ENCODE results near the gene ECPAS. TPM values are rescaled to one million over a fixed set of nuclear protein-coding genes. Genes with fewer than 3 reads are reported as not detected.

The ECPAS gene
- polyA plus RNA-seq, 1 donor from 2014 or later = 42.6 TPM

DNA sequence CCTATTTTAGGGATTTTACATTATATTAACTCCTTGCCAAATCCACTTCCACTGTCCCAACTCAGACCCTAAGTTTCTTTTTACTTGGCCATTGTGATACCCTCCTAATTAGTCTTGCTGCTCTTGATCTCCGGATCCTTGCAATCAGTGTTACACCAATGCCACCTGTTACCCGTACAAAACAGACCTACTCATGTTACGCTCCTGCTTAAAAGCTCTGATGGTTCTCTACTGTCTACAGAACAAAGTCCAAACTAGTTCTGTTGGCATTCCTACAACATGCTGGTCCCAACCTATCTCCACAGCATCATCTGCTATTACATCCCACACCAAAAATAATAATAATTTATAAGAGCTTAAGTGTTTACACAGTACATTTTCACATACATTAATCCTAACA lies 9.8 kb downstream of the ECPAS start:
- TF ChIP-seq MXI1 (conservative IDR thresholded peaks at IDR 0.05; ENCODE audit: poor library complexity, severe bottlenecking) (no peak), TAF1 (IDR thresholded peaks at IDR 0.05; ENCODE audit: low read depth) (no peak), RAD21 (conservative IDR thresholded peaks at IDR 0.05) (no peak), POLR2AphosphoS5 (IDR thresholded peaks at IDR 0.05) (no peak), EP300 (conservative IDR thresholded peaks at IDR 0.05; ENCODE audit: poor library complexity, severe bottlenecking) (no peak), SMC3 (conservative IDR thresholded peaks at IDR 0.05; ENCODE audit: poor library complexity) (no peak), EZH2 (IDR thresholded peaks at IDR 0.05; ENCODE audit: borderline replicate concordance, insufficient read depth, low read length, poor library complexity, severe bottlenecking) (no peak)
- TF ChIP-seq, protein P1, sequence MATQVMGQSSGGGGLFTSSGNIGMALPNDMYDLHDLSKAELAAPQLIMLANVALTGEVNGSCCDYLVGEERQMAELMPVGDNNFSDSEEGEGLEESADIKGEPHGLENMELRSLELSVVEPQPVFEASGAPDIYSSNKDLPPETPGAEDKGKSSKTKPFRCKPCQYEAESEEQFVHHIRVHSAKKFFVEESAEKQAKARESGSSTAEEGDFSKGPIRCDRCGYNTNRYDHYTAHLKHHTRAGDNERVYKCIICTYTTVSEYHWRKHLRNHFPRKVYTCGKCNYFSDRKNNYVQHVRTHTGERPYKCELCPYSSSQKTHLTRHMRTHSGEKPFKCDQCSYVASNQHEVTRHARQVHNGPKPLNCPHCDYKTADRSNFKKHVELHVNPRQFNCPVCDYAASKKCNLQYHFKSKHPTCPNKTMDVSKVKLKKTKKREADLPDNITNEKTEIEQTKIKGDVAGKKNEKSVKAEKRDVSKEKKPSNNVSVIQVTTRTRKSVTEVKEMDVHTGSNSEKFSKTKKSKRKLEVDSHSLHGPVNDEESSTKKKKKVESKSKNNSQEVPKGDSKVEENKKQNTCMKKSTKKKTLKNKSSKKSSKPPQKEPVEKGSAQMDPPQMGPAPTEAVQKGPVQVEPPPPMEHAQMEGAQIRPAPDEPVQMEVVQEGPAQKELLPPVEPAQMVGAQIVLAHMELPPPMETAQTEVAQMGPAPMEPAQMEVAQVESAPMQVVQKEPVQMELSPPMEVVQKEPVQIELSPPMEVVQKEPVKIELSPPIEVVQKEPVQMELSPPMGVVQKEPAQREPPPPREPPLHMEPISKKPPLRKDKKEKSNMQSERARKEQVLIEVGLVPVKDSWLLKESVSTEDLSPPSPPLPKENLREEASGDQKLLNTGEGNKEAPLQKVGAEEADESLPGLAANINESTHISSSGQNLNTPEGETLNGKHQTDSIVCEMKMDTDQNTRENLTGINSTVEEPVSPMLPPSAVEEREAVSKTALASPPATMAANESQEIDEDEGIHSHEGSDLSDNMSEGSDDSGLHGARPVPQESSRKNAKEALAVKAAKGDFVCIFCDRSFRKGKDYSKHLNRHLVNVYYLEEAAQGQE (IDR thresholded peaks at IDR 0.05; ENCODE audit: borderline replicate concordance) = no peak
- Histone ChIP-seq H3K9ac (ENCODE audit: low read length) (no peak overlapping the region), H3K79me2 (replicated peaks; ENCODE audit: insufficient read depth, low read length) (peaks cover 19% of the 10 kb centered on the region), H3F3A (ENCODE audit: insufficient read depth, low read length, poor library complexity, severe bottlenecking) (no peaks in the 10 kb centered on the region), H2AFZ (ENCODE audit: low read depth, low read length) (no peak overlapping the region), H3K9me2 (ENCODE audit: insufficient read depth, low read length) (no peaks in the 10 kb centered on the region), H3K9me3 (ENCODE audit: low read length) (no peaks in the 10 kb centered on the region), H3K36me3 (ENCODE audit: insufficient read depth, low read length) (no peaks in the 10 kb centered on the region), H3K27ac (ENCODE audit: low read length) (no peak overlapping the region), H4K20me1 (ENCODE audit: insufficient read depth) (no peaks in the 10 kb centered on the region), H3K27me3 (ENCODE audit: insufficient read depth, low read depth, low read length) (no peaks in the 10 kb centered on the region), H3K4me2 (ENCODE audit: low read length) (no peak overlapping the region), H3K4me3 (ENCODE audit: low read length) (no peak overlapping the region)

DNA sequence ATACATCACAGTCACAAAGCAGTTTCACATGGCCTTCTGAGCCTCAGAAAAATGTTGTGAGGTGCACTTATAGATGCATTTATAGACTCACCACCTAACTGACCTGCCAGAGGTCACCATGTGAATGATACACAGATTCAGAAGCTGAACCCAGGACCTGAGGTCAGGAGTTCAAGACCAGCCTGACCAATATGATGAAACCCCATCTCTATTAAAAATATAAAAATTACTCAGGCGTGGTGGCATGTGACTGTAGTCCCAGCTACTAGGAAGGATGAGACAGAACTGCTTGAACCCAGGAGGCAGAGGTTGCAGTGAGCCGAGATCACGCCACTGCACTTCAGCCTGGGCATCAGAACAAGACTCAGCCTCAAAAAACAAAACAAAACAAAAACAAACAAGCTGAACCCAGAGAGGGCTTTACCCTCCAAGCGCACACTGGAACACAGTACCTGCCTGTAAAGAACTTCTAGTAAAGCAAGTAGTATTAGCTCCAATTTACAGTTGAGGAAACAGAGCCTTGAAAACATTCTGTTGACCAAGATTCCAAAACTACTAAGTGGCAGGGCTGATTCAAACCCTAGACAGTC lies 16.3 kb downstream of the ECPAS start:
- H3F3A ChIP-seq (ENCODE audit: insufficient read depth, low read length, poor library complexity, severe bottlenecking) = no peaks in the 10 kb centered on the region
- H2AFZ ChIP-seq (ENCODE audit: low read depth, low read length) = no peak overlapping the region
- no peaks in the 10 kb centered on the region for H3K27me3 ChIP-seq (ENCODE audit: insufficient read depth, low read depth, low read length)
- no peak overlapping the region for H3K27ac ChIP-seq (ENCODE audit: low read length)
- no peaks in the 10 kb centered on the region for H3K36me3 ChIP-seq (ENCODE audit: insufficient read depth, low read length)
- no peaks in the 10 kb centered on the region for H4K20me1 ChIP-seq (ENCODE audit: insufficient read depth)
- H3K9me2 ChIP-seq (ENCODE audit: insufficient read depth, low read length) = no peaks in the 10 kb centered on the region
- TF ChIP-seq POLR2AphosphoS5 (IDR thresholded peaks at IDR 0.05) (no peak), EP300 (conservative IDR thresholded peaks at IDR 0.05; ENCODE audit: poor library complexity, severe bottlenecking) (no peak), RAD21 (conservative IDR thresholded peaks at IDR 0.05) (no peak), SMC3 (conservative IDR thresholded peaks at IDR 0.05; ENCODE audit: poor library complexity) (no peak), TAF1 (IDR thresholded peaks at IDR 0.05; ENCODE audit: low read depth) (no peak), EZH2 (IDR thresholded peaks at IDR 0.05; ENCODE audit: borderline replicate concordance, insufficient read depth, low read length, poor library complexity, severe bottlenecking) (no peak), MXI1 (conservative IDR thresholded peaks at IDR 0.05; ENCODE audit: poor library complexity, severe bottlenecking) (no peak)
- TF ChIP-seq, protein P1 (IDR thresholded peaks at IDR 0.05; ENCODE audit: borderline replicate concordance) = no peak
- TF ChIP-seq, protein P2, sequence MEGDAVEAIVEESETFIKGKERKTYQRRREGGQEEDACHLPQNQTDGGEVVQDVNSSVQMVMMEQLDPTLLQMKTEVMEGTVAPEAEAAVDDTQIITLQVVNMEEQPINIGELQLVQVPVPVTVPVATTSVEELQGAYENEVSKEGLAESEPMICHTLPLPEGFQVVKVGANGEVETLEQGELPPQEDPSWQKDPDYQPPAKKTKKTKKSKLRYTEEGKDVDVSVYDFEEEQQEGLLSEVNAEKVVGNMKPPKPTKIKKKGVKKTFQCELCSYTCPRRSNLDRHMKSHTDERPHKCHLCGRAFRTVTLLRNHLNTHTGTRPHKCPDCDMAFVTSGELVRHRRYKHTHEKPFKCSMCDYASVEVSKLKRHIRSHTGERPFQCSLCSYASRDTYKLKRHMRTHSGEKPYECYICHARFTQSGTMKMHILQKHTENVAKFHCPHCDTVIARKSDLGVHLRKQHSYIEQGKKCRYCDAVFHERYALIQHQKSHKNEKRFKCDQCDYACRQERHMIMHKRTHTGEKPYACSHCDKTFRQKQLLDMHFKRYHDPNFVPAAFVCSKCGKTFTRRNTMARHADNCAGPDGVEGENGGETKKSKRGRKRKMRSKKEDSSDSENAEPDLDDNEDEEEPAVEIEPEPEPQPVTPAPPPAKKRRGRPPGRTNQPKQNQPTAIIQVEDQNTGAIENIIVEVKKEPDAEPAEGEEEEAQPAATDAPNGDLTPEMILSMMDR (IDR thresholded peaks at IDR 0.05; ENCODE audit: poor library complexity, severe bottlenecking) = no peak
- H3K4me2 ChIP-seq (ENCODE audit: low read length) = no peak overlapping the region
- H3K9ac ChIP-seq (ENCODE audit: low read length) = no peak overlapping the region
- no peak overlapping the region for H3K4me3 ChIP-seq (ENCODE audit: low read length)
- H3K9me3 ChIP-seq (ENCODE audit: low read length) = no peaks in the 10 kb centered on the region
- peaks cover 14% of the 10 kb centered on the region for H3K79me2 ChIP-seq (replicated peaks; ENCODE audit: insufficient read depth, low read length)
